Liver (tissue), 9 donors: ENCODE measurements around the gene PAIP2B. TPM values are rescaled to one million over a fixed set of nuclear protein-coding genes. Genes with fewer than 3 reads are reported as not detected.

Experiments used
- DNase-seq: peaks from one replicate; pipeline ENCODE4 v3.0.0-alpha.2; 2017; ENCODE audit warnings: low spot score
- H3K27ac ChIP-seq, 2 donors: one replicate each; pipeline ENCODE4 v1.7.0; 2013; ENCODE audit warnings: inconsistent platforms in 2 of 2, low read length in 2 of 2, control low read depth in 1 of 2, low read depth in 1 of 2, mild to moderate bottlenecking in 1 of 2
- H3K27me3 ChIP-seq, 4 donors: one replicate each; pipeline versions ENCODE4 v1.6.1 to v1.7.0; 2013; ENCODE audit warnings: low read length in 3 of 4, inconsistent platforms in 1 of 4, mild to moderate bottlenecking in 1 of 4, moderate library complexity in 1 of 4; ENCODE audit not compliant: control insufficient read depth in 4 of 4, insufficient read depth in 4 of 4
- H3K36me3 ChIP-seq, 4 donors: one replicate each; pipeline versions ENCODE4 v1.6.1 to v1.7.0; 2013; ENCODE audit warnings: low read length in 3 of 4, mild to moderate bottlenecking in 3 of 4, low read depth in 1 of 4, moderate library complexity in 1 of 4; ENCODE audit not compliant: control insufficient read depth in 4 of 4, insufficient read depth in 3 of 4
- H3K4me1 ChIP-seq, 4 donors: one replicate each; pipeline versions ENCODE4 v1.6.1 to v1.7.0; 2013; ENCODE audit warnings: low read length in 3 of 4, mild to moderate bottlenecking in 3 of 4, moderate library complexity in 1 of 4; ENCODE audit not compliant: control insufficient read depth in 4 of 4, insufficient read depth in 4 of 4
- H3K4me3 ChIP-seq, 3 donors: one replicate each; pipeline versions ENCODE4 v1.6.1 to v1.7.0; 2013; ENCODE audit warnings: low read length in 3 of 3, control low read depth in 1 of 3, low read depth in 1 of 3, mild to moderate bottlenecking in 1 of 3
- H3K9ac ChIP-seq, 2 donors: one replicate each; pipeline ENCODE4 v1.7.0; 2013; ENCODE audit warnings: low read length in 2 of 2, mild to moderate bottlenecking in 2 of 2, moderate library complexity in 2 of 2, control low read depth in 1 of 2, low read depth in 1 of 2
- H3K9me3 ChIP-seq, 4 donors: one replicate each; pipeline versions ENCODE4 v1.6.1 to v1.7.0; 2013; ENCODE audit warnings: low read length in 3 of 4; ENCODE audit not compliant: control insufficient read depth in 4 of 4
- EGR1 ChIP-seq, 2 donors: IDR thresholded peaks; 2 replicates each; pipeline ENCODE4 v1.6.1; 2016 to 2018; ENCODE audit warnings: antibody characterized with exemption in 2 of 2, low read depth in 2 of 2
- FOXA1 ChIP-seq: IDR thresholded peaks from 2 replicates; pipeline ENCODE4 v1.6.1; 2016; ENCODE audit warnings: antibody characterized with exemption
- FOXA2 ChIP-seq: IDR thresholded peaks from 2 replicates; pipeline ENCODE4 v1.6.1; 2016; ENCODE audit warnings: antibody characterized with exemption
- GABPA ChIP-seq, 2 donors: IDR thresholded peaks in 1 of 2; conservative IDR thresholded peaks in 1 of 2; 2 replicates each; pipeline ENCODE4 v1.6.1; 2016; ENCODE audit warnings: antibody characterized with exemption in 2 of 2, mild to moderate bottlenecking in 1 of 2, moderate library complexity in 1 of 2
- HNF4A ChIP-seq, 2 donors: conservative IDR thresholded peaks; 2 replicates each; pipeline ENCODE4 v1.6.1; 2016; ENCODE audit warnings: antibody characterized with exemption in 2 of 2, mild to moderate bottlenecking in 2 of 2
- HNF4G ChIP-seq: IDR thresholded peaks from 2 replicates; pipeline ENCODE4 v1.6.1; 2016; ENCODE audit warnings: antibody characterized with exemption
- JUND ChIP-seq, 2 donors: IDR thresholded peaks; 2 replicates each; pipeline ENCODE4 v1.6.1; 2016; ENCODE audit warnings: antibody characterized with exemption in 2 of 2
- NR2F2 ChIP-seq: IDR thresholded peaks from 2 replicates; pipeline ENCODE4 v1.6.1; 2016; ENCODE audit warnings: antibody characterized with exemption
- RXRA ChIP-seq, 2 donors: IDR thresholded peaks; 2 replicates each; pipeline ENCODE4 v1.6.1; 2017 to 2018; ENCODE audit warnings: antibody characterized with exemption in 2 of 2, mild to moderate bottlenecking in 1 of 2
- SP1 ChIP-seq: IDR thresholded peaks from 2 replicates; pipeline ENCODE4 v1.6.1; 2018; ENCODE audit warnings: antibody characterized with exemption, mild to moderate bottlenecking
- TAF1 ChIP-seq: conservative IDR thresholded peaks from 2 replicates; pipeline ENCODE4 v1.6.1; 2016; ENCODE audit warnings: antibody characterized with exemption, mild to moderate bottlenecking
- YY1 ChIP-seq: IDR thresholded peaks from 2 replicates; pipeline ENCODE4 v1.6.1; 2016; ENCODE audit warnings: antibody characterized with exemption, mild to moderate bottlenecking
- WGBS: extraction: QIAGEN DNeasy Blood & Tissue Kit; methylation state at CpG from one replicate; pipeline ENCODE4 v1.1.7; 2013; 5-methylcytosine and 5-hydroxymethylcytosine counted together
- polyA plus RNA-seq, 2 donors: library from polyadenylated mRNA; stranded (reverse) in 1 of 2; unstranded in 1 of 2; fragments of 200-250 nt in 1 of 2; fragments of >200 nt in 1 of 2; fragmentation: Nextera tagmentation in 1 of 2; extraction: Ambion mirVana in 1 of 2; gene quantifications; one replicate each; pipeline versions ENCODE4 v1.2.1 to v1.2.3, GENCODE V29; 2013 to 2015
- total RNA-seq, 2 donors: library from RNA; depleted of rRNA; stranded (reverse); fragments of >200 nt; gene quantifications; one replicate each; pipeline ENCODE4 v1.2.3, GENCODE V29; 2014
- TF ChIP-seq, protein P1 (sequence below): IDR thresholded peaks from 2 replicates; pipeline ENCODE4 v1.6.1; 2016; ENCODE audit warnings: antibody characterized with exemption
- TF ChIP-seq, protein P2 (sequence below): IDR thresholded peaks from 2 replicates; pipeline ENCODE4 v1.6.1; 2016; ENCODE audit warnings: antibody characterized with exemption
- TF ChIP-seq, protein P3 (sequence below): IDR thresholded peaks from 2 replicates; pipeline ENCODE4 v1.6.1; 2016; ENCODE audit warnings: antibody characterized with exemption
- TF ChIP-seq, protein P4 (sequence below): fragments of 150-350 bp; IDR thresholded peaks from 2 replicates; pipeline ENCODE4 v1.5.1; 2017; ENCODE audit warnings: improper control_type of control experiment, low read depth, low read length; ENCODE audit not compliant: missing input control
- TF ChIP-seq, protein P5 (sequence below): IDR thresholded peaks from 2 replicates; pipeline ENCODE4 v1.6.1; 2016; ENCODE audit warnings: antibody characterized with exemption, mild to moderate bottlenecking
- donor health status: healthy.
- donor health status: healthy.
- donor health status: healthy.
- donor health status: healthy.
- donor health status: healthy.

The PAIP2B gene
- total and polyA plus RNA-seq, 4 donors, result 4.8 to 28.6 (median 10.6) TPM

DNA sequence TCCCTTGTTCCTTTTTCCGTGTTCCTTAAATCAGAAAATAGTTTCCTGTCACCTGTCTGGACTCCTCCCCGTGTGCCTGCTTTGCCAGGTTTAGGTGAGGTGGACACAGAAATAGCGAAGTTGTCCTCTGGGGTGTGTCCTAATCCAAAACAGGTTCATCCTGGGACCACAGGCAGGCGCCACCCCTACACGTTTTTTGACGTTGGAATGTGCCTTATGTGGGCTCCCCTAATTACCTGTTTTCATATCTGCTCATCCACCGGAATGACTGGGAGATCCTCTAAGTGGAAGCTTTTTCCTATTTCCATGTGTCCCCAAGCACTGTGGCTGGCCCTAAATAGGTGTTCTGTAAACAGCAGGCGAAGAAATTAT is 49.0 kb upstream of the PAIP2B start:
- WGBS, result 41% methylated on average over 8 of the region's 8 CpGs
- peaks cover 0 to 2% (median 0%) of the 10 kb centered on the region in 4 donors for H3K36me3 ChIP-seq
- TF ChIP-seq EGR1 (IDR thresholded peaks at IDR 0.05; ENCODE audit: low read depth in 2 of 2) (no peak), FOXA2 (no peak), SP1 (no peak), NR2F2 (no peak), JUND (IDR thresholded peaks at IDR 0.05) (no peak), HNF4G (no peak), YY1 (no peak), TAF1 (no peak), HNF4A (conservative IDR thresholded peaks at IDR 0.05) (no peak), RXRA (IDR thresholded peaks at IDR 0.05) (no peak)
- TF ChIP-seq, protein P1, sequence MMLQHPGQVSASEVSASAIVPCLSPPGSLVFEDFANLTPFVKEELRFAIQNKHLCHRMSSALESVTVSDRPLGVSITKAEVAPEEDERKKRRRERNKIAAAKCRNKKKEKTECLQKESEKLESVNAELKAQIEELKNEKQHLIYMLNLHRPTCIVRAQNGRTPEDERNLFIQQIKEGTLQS, result no peak
- TF ChIP-seq, protein P2, sequence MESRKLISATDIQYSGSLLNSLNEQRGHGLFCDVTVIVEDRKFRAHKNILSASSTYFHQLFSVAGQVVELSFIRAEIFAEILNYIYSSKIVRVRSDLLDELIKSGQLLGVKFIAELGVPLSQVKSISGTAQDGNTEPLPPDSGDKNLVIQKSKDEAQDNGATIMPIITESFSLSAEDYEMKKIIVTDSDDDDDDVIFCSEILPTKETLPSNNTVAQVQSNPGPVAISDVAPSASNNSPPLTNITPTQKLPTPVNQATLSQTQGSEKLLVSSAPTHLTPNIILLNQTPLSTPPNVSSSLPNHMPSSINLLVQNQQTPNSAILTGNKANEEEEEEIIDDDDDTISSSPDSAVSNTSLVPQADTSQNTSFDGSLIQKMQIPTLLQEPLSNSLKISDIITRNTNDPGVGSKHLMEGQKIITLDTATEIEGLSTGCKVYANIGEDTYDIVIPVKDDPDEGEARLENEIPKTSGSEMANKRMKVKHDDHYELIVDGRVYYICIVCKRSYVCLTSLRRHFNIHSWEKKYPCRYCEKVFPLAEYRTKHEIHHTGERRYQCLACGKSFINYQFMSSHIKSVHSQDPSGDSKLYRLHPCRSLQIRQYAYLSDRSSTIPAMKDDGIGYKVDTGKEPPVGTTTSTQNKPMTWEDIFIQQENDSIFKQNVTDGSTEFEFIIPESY, result no peak
- TF ChIP-seq, protein P3, sequence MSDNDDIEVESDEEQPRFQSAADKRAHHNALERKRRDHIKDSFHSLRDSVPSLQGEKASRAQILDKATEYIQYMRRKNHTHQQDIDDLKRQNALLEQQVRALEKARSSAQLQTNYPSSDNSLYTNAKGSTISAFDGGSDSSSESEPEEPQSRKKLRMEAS, result no peak
- TF ChIP-seq, protein P4, sequence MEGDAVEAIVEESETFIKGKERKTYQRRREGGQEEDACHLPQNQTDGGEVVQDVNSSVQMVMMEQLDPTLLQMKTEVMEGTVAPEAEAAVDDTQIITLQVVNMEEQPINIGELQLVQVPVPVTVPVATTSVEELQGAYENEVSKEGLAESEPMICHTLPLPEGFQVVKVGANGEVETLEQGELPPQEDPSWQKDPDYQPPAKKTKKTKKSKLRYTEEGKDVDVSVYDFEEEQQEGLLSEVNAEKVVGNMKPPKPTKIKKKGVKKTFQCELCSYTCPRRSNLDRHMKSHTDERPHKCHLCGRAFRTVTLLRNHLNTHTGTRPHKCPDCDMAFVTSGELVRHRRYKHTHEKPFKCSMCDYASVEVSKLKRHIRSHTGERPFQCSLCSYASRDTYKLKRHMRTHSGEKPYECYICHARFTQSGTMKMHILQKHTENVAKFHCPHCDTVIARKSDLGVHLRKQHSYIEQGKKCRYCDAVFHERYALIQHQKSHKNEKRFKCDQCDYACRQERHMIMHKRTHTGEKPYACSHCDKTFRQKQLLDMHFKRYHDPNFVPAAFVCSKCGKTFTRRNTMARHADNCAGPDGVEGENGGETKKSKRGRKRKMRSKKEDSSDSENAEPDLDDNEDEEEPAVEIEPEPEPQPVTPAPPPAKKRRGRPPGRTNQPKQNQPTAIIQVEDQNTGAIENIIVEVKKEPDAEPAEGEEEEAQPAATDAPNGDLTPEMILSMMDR, result no peak
- TF ChIP-seq, protein P5, sequence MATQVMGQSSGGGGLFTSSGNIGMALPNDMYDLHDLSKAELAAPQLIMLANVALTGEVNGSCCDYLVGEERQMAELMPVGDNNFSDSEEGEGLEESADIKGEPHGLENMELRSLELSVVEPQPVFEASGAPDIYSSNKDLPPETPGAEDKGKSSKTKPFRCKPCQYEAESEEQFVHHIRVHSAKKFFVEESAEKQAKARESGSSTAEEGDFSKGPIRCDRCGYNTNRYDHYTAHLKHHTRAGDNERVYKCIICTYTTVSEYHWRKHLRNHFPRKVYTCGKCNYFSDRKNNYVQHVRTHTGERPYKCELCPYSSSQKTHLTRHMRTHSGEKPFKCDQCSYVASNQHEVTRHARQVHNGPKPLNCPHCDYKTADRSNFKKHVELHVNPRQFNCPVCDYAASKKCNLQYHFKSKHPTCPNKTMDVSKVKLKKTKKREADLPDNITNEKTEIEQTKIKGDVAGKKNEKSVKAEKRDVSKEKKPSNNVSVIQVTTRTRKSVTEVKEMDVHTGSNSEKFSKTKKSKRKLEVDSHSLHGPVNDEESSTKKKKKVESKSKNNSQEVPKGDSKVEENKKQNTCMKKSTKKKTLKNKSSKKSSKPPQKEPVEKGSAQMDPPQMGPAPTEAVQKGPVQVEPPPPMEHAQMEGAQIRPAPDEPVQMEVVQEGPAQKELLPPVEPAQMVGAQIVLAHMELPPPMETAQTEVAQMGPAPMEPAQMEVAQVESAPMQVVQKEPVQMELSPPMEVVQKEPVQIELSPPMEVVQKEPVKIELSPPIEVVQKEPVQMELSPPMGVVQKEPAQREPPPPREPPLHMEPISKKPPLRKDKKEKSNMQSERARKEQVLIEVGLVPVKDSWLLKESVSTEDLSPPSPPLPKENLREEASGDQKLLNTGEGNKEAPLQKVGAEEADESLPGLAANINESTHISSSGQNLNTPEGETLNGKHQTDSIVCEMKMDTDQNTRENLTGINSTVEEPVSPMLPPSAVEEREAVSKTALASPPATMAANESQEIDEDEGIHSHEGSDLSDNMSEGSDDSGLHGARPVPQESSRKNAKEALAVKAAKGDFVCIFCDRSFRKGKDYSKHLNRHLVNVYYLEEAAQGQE, result no peak

DNA sequence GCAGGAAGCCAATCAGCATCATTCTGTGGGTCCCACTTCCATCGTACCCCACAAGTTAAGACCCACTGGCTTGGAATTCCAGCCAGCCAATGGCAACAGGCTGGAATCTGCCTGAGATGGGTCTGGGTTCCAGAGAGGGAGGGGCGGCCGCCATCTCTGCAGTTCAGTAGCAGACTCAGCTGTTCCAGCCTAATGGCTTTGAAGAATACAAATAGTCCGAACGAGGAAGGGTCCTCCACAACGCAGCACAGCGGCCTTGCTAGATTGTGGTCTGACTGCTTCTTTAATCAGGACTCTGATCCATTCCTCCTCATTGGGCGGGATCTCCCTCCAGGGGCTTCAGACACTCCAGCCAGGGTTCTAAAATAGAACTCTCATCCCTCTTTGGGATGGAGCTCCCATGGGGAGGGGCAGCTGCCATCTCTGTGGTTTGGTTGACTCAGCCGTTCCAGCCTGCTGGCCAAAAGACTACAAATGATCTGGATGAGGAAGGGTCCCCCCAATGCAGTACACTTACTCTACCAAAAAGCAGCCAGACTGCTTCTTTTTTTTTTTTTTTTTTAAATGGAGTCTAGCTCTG is 42.7 kb upstream of the PAIP2B start:
- WGBS, result 84% methylated on average over 9 of the region's 9 CpGs
- Histone ChIP-seq H3K27me3 (no peaks in the 10 kb centered on the region), H3K4me1 (no peaks in the 10 kb centered on the region), H3K9ac (no peak overlapping the region), H3K9me3 (no peaks in the 10 kb centered on the region), H3K27ac (no peak overlapping the region), H3K4me3 (no peak overlapping the region), H3K36me3 (no peaks in the 10 kb centered on the region)
- DNase-seq, result no peak
- TF ChIP-seq, protein P2, result no peak
- TF ChIP-seq, protein P3, result no peak
- TF ChIP-seq RXRA (IDR thresholded peaks at IDR 0.05) (no peak), GABPA (IDR thresholded peaks at IDR 0.05 in 1 of 2, conservative IDR thresholded peaks at IDR 0.05 in 1 of 2) (no peak), EGR1 (IDR thresholded peaks at IDR 0.05; ENCODE audit: low read depth in 2 of 2) (no peak), SP1 (no peak), TAF1 (no peak), FOXA1 (no peak), NR2F2 (no peak), FOXA2 (no peak), HNF4G (no peak), HNF4A (conservative IDR thresholded peaks at IDR 0.05) (no peak), YY1 (no peak)
- TF ChIP-seq, protein P5, result no peak

More for the DNA sequence above, 49.0 kb upstream of the PAIP2B start:
- Histone ChIP-seq H3K27ac (no peak overlapping the region), H3K4me3 (peak overlapping the region in 1 of 3 donors; percentile 89), H3K9me3 (no peaks in the 10 kb centered on the region), H3K27me3 (peaks cover 0 to 3% (median 0%) of the 10 kb centered on the region in 4 donors), H3K4me1 (peaks cover 8 to 19% (median 14%) of the 10 kb centered on the region in 4 donors), H3K9ac (no peak overlapping the region)
- no peak for DNase-seq
